ENCODE measurements around the gene JOSD2.

The JOSD2 gene

DNA sequence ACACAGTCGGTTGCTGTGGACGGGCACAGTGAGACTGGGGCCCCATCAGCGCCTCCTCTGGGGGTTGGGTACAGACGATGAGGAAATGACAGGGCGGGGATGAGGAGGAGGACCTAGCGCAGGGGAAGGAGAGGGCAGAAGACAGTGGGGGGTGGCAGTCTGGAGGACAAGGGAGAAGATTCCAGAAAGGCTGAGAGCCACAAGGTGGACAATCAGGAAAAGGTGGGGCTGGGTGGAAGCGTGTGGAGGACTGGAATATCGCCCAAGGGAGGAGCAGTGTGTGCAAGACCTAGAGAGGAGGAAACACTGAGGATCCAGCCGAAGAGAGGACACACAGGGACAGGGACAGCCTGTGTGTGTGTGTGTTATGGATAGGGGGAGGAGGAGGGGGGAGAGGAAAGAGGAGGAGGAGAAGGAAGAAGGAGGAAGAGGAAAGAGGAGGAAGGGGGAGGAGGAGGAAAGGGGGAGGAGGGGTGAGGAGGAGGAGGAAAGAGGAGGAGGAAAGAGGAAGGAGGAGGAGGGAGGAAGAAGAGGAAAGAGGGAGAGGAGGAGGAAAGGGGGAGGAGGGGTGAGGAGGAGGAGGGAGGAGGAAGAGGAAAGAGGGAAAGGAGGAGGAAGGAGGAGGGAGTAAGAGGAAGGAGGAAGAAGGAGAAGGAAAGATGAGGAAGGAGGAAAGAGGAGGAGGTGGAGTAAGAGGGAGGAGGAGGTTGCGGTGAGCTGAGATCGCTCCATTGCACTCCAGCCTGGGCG lies 18.5 kb downstream of the JOSD2 start:
- H3K4me2 ChIP-seq (ENCODE audit: low read length): no peak overlapping the region
- no peak overlapping the region for H3K18ac ChIP-seq (ENCODE audit: low read length)
- H3K79me2 ChIP-seq (ENCODE audit: control insufficient read depth, insufficient read depth, low read length): no peaks in the 10 kb centered on the region
- H3K23ac ChIP-seq (ENCODE audit: low read length): no peak overlapping the region
- H3K56ac ChIP-seq (ENCODE audit: low read length): peak overlapping the region; percentile 31
- H2BK120ac ChIP-seq (ENCODE audit: low read depth, low read length): no peak overlapping the region
- H3K4me1 ChIP-seq (ENCODE audit: control insufficient read depth, low read depth, low read length): no peaks in the 10 kb centered on the region
- H3K4me3 ChIP-seq (ENCODE audit: low read length): no peak overlapping the region
- no peak overlapping the region for H3K27ac ChIP-seq (ENCODE audit: low read depth, low read length)
- H3K79me1 ChIP-seq (ENCODE audit: low read length): no peaks in the 10 kb centered on the region
- no peak overlapping the region for H2BK5ac ChIP-seq (ENCODE audit: low read length)
- H3K27me3 ChIP-seq (ENCODE audit: insufficient read depth, low read length, poor library complexity): peaks cover 37% of the 10 kb centered on the region
- no CpG with 5 or more reads among the region's 12 CpGs for WGBS (ENCODE audit: extremely low coverage, insufficient coverage, low lambda C conversion rate)
- no peak overlapping the region for H2BK15ac ChIP-seq (replicated peaks; ENCODE audit: low read depth)
- no peak overlapping the region for H4K8ac ChIP-seq (ENCODE audit: low read depth, low read length)
- H3K4ac ChIP-seq (ENCODE audit: low read depth, low read length): no peak overlapping the region
- no peak overlapping the region for H3K9ac ChIP-seq (ENCODE audit: low read length)
- H2AK5ac ChIP-seq (ENCODE audit: low read length): no peak overlapping the region
- peak; percentile 44 for DNase-seq
- no peaks in the 10 kb centered on the region for H3K36me3 ChIP-seq (ENCODE audit: control insufficient read depth, insufficient read depth, low read length)
- no peak overlapping the region for H4K5ac ChIP-seq (ENCODE audit: low read length)

DNA sequence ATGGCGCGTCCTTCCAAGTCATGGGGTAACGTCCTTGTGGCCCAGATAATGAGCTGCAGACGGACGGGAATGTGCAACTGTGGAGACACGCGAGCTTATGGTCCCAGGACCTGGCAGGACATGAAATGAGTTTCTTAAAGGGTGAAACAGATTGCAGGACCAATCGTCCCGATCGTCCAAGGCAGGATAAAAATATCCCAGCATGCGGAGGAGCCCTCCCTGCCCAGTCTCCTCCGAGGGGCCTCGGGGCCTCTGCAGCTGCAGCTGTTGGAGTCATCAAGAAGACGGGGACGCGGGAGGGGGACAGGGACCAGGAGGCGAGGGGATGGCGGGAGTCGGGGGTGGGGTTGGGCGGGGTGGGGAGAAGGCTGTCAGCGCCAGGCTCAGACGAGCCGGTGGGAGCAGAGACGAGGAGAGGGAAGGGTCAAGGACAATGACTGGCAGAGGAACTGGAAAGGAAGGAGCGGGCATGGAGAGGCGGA lies 20.0 kb downstream of the JOSD2 start:
- Histone ChIP-seq H2AK5ac (ENCODE audit: low read length) (no peak overlapping the region), H3K18ac (ENCODE audit: low read length) (no peak overlapping the region), H3K36me3 (ENCODE audit: control insufficient read depth, insufficient read depth, low read length) (no peaks in the 10 kb centered on the region), H3K23ac (ENCODE audit: low read length) (peak overlapping the region; percentile 70), H2BK5ac (ENCODE audit: low read length) (no peak overlapping the region), H2BK120ac (ENCODE audit: low read depth, low read length) (no peak overlapping the region), H3K4ac (ENCODE audit: low read depth, low read length) (no peak overlapping the region), H3K9ac (ENCODE audit: low read length) (no peak overlapping the region), H4K8ac (ENCODE audit: low read depth, low read length) (no peak overlapping the region), H3K27me3 (ENCODE audit: insufficient read depth, low read length, poor library complexity) (peaks cover 40% of the 10 kb centered on the region), H3K27ac (ENCODE audit: low read depth, low read length) (no peak overlapping the region), H3K4me3 (ENCODE audit: low read length) (no peak overlapping the region), H4K5ac (ENCODE audit: low read length) (no peak overlapping the region), H3K79me2 (ENCODE audit: control insufficient read depth, insufficient read depth, low read length) (no peaks in the 10 kb centered on the region), H3K79me1 (ENCODE audit: low read length) (no peaks in the 10 kb centered on the region), H3K4me1 (ENCODE audit: control insufficient read depth, low read depth, low read length) (no peaks in the 10 kb centered on the region), H3K4me2 (ENCODE audit: low read length) (no peak overlapping the region), H2BK15ac (replicated peaks; ENCODE audit: low read depth) (no peak overlapping the region), H3K56ac (ENCODE audit: low read length) (no peak overlapping the region)
- DNase-seq: no peak
- no CpG with 5 or more reads among the region's 26 CpGs for WGBS (ENCODE audit: extremely low coverage, insufficient coverage, low lambda C conversion rate)

GRCh38 chr19:50490411-50490811 lies 20.6 kb downstream of the JOSD2 start:
- H2AK5ac ChIP-seq (ENCODE audit: low read length): no peak overlapping the region
- WGBS (ENCODE audit: extremely low coverage, insufficient coverage, low lambda C conversion rate): no CpG with 5 or more reads among the region's 18 CpGs
- peaks cover 40% of the 10 kb centered on the region for H3K27me3 ChIP-seq (ENCODE audit: insufficient read depth, low read length, poor library complexity)
- no peak overlapping the region for H3K9ac ChIP-seq (ENCODE audit: low read length)
- no peak for DNase-seq
- H2BK5ac ChIP-seq (ENCODE audit: low read length): no peak overlapping the region
- no peaks in the 10 kb centered on the region for H3K79me2 ChIP-seq (ENCODE audit: control insufficient read depth, insufficient read depth, low read length)
- no peaks in the 10 kb centered on the region for H3K36me3 ChIP-seq (ENCODE audit: control insufficient read depth, insufficient read depth, low read length)
- H3K4me1 ChIP-seq (ENCODE audit: control insufficient read depth, low read depth, low read length): no peaks in the 10 kb centered on the region
- H4K5ac ChIP-seq (ENCODE audit: low read length): no peak overlapping the region
- H3K4ac ChIP-seq (ENCODE audit: low read depth, low read length): no peak overlapping the region
- H3K79me1 ChIP-seq (ENCODE audit: low read length): no peaks in the 10 kb centered on the region
- no peak overlapping the region for H3K56ac ChIP-seq (ENCODE audit: low read length)
- H3K18ac ChIP-seq (ENCODE audit: low read length): no peak overlapping the region
- H4K8ac ChIP-seq (ENCODE audit: low read depth, low read length): no peak overlapping the region
- no peak overlapping the region for H3K27ac ChIP-seq (ENCODE audit: low read depth, low read length)
- H2BK120ac ChIP-seq (ENCODE audit: low read depth, low read length): no peak overlapping the region
- no peak overlapping the region for H3K4me3 ChIP-seq (ENCODE audit: low read length)
- no peak overlapping the region for H3K4me2 ChIP-seq (ENCODE audit: low read length)
- H3K23ac ChIP-seq (ENCODE audit: low read length): no peak overlapping the region
- no peak overlapping the region for H2BK15ac ChIP-seq (replicated peaks; ENCODE audit: low read depth)

GRCh38 chr19:50489461-50490011 lies 21.5 kb downstream of the JOSD2 start:
- Histone ChIP-seq H4K8ac (ENCODE audit: low read depth, low read length) (no peak overlapping the region), H2BK15ac (replicated peaks; ENCODE audit: low read depth) (no peak overlapping the region), H3K36me3 (ENCODE audit: control insufficient read depth, insufficient read depth, low read length) (no peaks in the 10 kb centered on the region), H2BK120ac (ENCODE audit: low read depth, low read length) (no peak overlapping the region), H3K4me1 (ENCODE audit: control insufficient read depth, low read depth, low read length) (no peaks in the 10 kb centered on the region), H3K79me1 (ENCODE audit: low read length) (no peaks in the 10 kb centered on the region), H3K79me2 (ENCODE audit: control insufficient read depth, insufficient read depth, low read length) (no peaks in the 10 kb centered on the region), H3K27me3 (ENCODE audit: insufficient read depth, low read length, poor library complexity) (peaks cover 39% of the 10 kb centered on the region), H4K5ac (ENCODE audit: low read length) (no peak overlapping the region), H3K18ac (ENCODE audit: low read length) (no peak overlapping the region), H2BK5ac (ENCODE audit: low read length) (no peak overlapping the region), H3K23ac (ENCODE audit: low read length) (no peak overlapping the region), H3K4ac (ENCODE audit: low read depth, low read length) (no peak overlapping the region), H3K56ac (ENCODE audit: low read length) (peak overlapping the region; percentile 17), H3K4me3 (ENCODE audit: low read length) (no peak overlapping the region), H3K4me2 (ENCODE audit: low read length) (peak overlapping the region; percentile 1), H2AK5ac (ENCODE audit: low read length) (no peak overlapping the region), H3K9ac (ENCODE audit: low read length) (peak overlapping the region; percentile 22), H3K27ac (ENCODE audit: low read depth, low read length) (no peak overlapping the region)
- WGBS (ENCODE audit: extremely low coverage, insufficient coverage, low lambda C conversion rate): no CpG with 5 or more reads among the region's 24 CpGs
- DNase-seq: peak; percentile 59

DNA sequence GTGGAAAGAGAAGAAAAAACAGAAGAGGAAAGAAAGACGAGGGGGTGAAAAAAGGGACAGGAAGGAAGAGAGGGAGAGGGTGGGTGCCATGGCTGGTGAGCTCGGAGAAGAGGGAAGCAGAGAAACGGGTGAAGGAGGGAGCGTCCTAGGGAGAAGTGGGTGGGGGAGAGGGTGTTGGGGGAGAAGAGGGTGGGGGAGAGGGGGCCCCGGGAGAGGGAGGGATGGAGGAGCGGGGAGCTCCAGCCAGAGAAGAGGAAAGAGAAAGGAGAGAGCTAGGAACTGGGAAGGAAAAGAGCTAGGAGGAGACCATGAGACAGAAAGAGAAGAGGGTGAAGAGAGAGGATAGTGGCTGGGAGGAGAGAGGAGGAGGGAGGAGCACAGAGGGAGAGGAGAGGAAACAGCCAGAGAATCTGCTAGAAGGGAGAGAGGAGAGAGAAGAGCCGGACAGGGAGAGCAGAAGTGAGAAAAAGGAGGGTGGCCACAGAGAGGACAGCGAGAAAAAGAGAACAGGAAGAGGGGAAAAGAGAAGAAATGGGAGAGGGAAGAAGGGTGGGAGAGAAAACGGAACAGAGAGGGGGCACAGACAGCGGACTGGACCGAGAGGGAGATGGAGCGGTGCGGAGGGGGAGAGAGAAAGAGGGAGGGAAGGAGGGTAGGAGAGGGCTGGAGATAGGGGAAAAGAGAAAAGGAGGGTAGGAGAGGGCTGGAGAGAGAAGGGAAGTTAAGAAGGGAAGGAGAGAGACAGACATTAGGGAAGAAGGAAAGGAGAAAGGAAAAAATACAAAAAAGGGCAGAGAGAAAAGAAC lies 22.4 kb downstream of the JOSD2 start:
- H3K27me3 ChIP-seq (ENCODE audit: insufficient read depth, low read length, poor library complexity): peaks cover 38% of the 10 kb centered on the region
- no CpG with 5 or more reads among the region's 13 CpGs for WGBS (ENCODE audit: extremely low coverage, insufficient coverage, low lambda C conversion rate)

More for the DNA sequence above, 22.4 kb downstream of the JOSD2 start:
- DNase-seq: no peak
- Histone ChIP-seq H3K27ac (ENCODE audit: low read depth, low read length) (no peak overlapping the region), H3K79me1 (ENCODE audit: low read length) (no peaks in the 10 kb centered on the region), H3K18ac (ENCODE audit: low read length) (no peak overlapping the region), H3K4ac (ENCODE audit: low read depth, low read length) (no peak overlapping the region), H2BK120ac (ENCODE audit: low read depth, low read length) (no peak overlapping the region), H4K8ac (ENCODE audit: low read depth, low read length) (no peak overlapping the region), H3K4me2 (ENCODE audit: low read length) (no peak overlapping the region), H3K9ac (ENCODE audit: low read length) (no peak overlapping the region), H2BK5ac (ENCODE audit: low read length) (no peak overlapping the region), H4K5ac (ENCODE audit: low read length) (no peak overlapping the region), H3K23ac (ENCODE audit: low read length) (no peak overlapping the region), H3K4me1 (ENCODE audit: control insufficient read depth, low read depth, low read length) (no peaks in the 10 kb centered on the region), H2AK5ac (ENCODE audit: low read length) (no peak overlapping the region), H3K36me3 (ENCODE audit: control insufficient read depth, insufficient read depth, low read length) (no peaks in the 10 kb centered on the region), H3K4me3 (ENCODE audit: low read length) (no peak overlapping the region), H3K56ac (ENCODE audit: low read length) (no peak overlapping the region), H3K79me2 (ENCODE audit: control insufficient read depth, insufficient read depth, low read length) (no peaks in the 10 kb centered on the region), H2BK15ac (replicated peaks; ENCODE audit: low read depth) (no peak overlapping the region)

All from mesendoderm (in vitro differentiated cells).